ENCODE results near the gene SLC22A12. TPM values are rescaled to one million over a fixed set of nuclear protein-coding genes. Genes with fewer than 3 reads are reported as not detected.

The SLC22A12 gene
- total RNA-seq, 2 donors from 2014 or later, result not detected

- Histone ChIP-seq H3K27me3 (ENCODE audit: control insufficient read depth, insufficient read depth, low read length, poor library complexity, severe bottlenecking) (no peaks in the 10 kb centered on the region), H3K36me3 (ENCODE audit: control insufficient read depth, insufficient read depth, low read length) (no peaks in the 10 kb centered on the region), H3K4me3 (ENCODE audit: low read length) (no peak overlapping the region), H3K9ac (ENCODE audit: extremely low read depth, low read length, poor library complexity, severe bottlenecking) (no peak overlapping the region), H3K27ac (ENCODE audit: low read depth, low read length) (no peak overlapping the region), H3K4me1 (ENCODE audit: control insufficient read depth, insufficient read depth, low read length) (no peaks in the 10 kb centered on the region), H3K9me3 (ENCODE audit: control insufficient read depth, low read length) (peaks cover 5% of the 10 kb centered on the region)
- Mint-ChIP-seq H3K4me3 (no peak overlapping the region), H3K36me3 (ENCODE audit: low read depth) (no peaks in the 10 kb centered on the region), H3K9me3 (no peaks in the 10 kb centered on the region), H3K4me1 (no peaks in the 10 kb centered on the region), H3K27me3 (ENCODE audit: insufficient read depth) (peaks cover 2% of the 10 kb centered on the region), H3K27ac (no peak overlapping the region)
- 91 to 100% methylated on average over 6 to 19 of the region's 19 CpGs for WGBS, 2 experiments (ENCODE audit: insufficient coverage in 1 of 2, insufficient read length in 1 of 2)
- no peak for TF ChIP-seq CTCF (conservative IDR thresholded peaks at IDR 0.05)
- DNase-seq, result no peak
Measured at GRCh38 chr11:64600281-64600992, 9.4 kb downstream of the SLC22A12 start.

- H3K4me3 Mint-ChIP-seq, result no peak overlapping the region
- no peaks in the 10 kb centered on the region for H3K9me3 Mint-ChIP-seq
- no peaks in the 10 kb centered on the region for H3K36me3 Mint-ChIP-seq (ENCODE audit: low read depth)
- Histone ChIP-seq H3K9me3 (ENCODE audit: control insufficient read depth, low read length) (no peaks in the 10 kb centered on the region), H3K4me3 (ENCODE audit: low read length) (no peak overlapping the region), H3K27ac (ENCODE audit: low read depth, low read length) (no peak overlapping the region), H3K9ac (ENCODE audit: extremely low read depth, low read length, poor library complexity, severe bottlenecking) (no peak overlapping the region), H3K36me3 (ENCODE audit: control insufficient read depth, insufficient read depth, low read length) (no peaks in the 10 kb centered on the region), H3K27me3 (ENCODE audit: control insufficient read depth, insufficient read depth, low read length, poor library complexity, severe bottlenecking) (no peaks in the 10 kb centered on the region), H3K4me1 (ENCODE audit: control insufficient read depth, insufficient read depth, low read length) (no peaks in the 10 kb centered on the region)
- H3K27ac Mint-ChIP-seq, result no peak overlapping the region
- TF ChIP-seq CTCF (conservative IDR thresholded peaks at IDR 0.05), result no peak
- H3K4me1 Mint-ChIP-seq, result no peaks in the 10 kb centered on the region
- H3K27me3 Mint-ChIP-seq (ENCODE audit: insufficient read depth), result peaks cover 3% of the 10 kb centered on the region
- no peak for DNase-seq
- 89 to 90% methylated on average over 3 to 12 of the region's 12 CpGs for WGBS, 2 experiments (ENCODE audit: insufficient coverage in 1 of 2, insufficient read length in 1 of 2)
Measured at GRCh38 chr11:64601605-64602465, 10.8 kb downstream of the SLC22A12 start.

GRCh38 chr11:64602466-64603070 is 11.5 kb downstream of the SLC22A12 start:
- Histone ChIP-seq H3K27me3 (ENCODE audit: control insufficient read depth, insufficient read depth, low read length, poor library complexity, severe bottlenecking) (no peaks in the 10 kb centered on the region), H3K36me3 (ENCODE audit: control insufficient read depth, insufficient read depth, low read length) (no peaks in the 10 kb centered on the region), H3K4me1 (ENCODE audit: control insufficient read depth, insufficient read depth, low read length) (no peaks in the 10 kb centered on the region), H3K4me3 (ENCODE audit: low read length) (no peak overlapping the region), H3K27ac (ENCODE audit: low read depth, low read length) (no peak overlapping the region), H3K9me3 (ENCODE audit: control insufficient read depth, low read length) (no peaks in the 10 kb centered on the region), H3K9ac (ENCODE audit: extremely low read depth, low read length, poor library complexity, severe bottlenecking) (no peak overlapping the region)
- 96 to 100% methylated on average over 3 to 10 of the region's 10 CpGs for WGBS, 2 experiments (ENCODE audit: insufficient coverage in 1 of 2, insufficient read length in 1 of 2)
- no peaks in the 10 kb centered on the region for H3K36me3 Mint-ChIP-seq (ENCODE audit: low read depth)
- no peak overlapping the region for H3K4me3 Mint-ChIP-seq
- no peak for TF ChIP-seq CTCF (conservative IDR thresholded peaks at IDR 0.05)
- no peaks in the 10 kb centered on the region for H3K9me3 Mint-ChIP-seq
- no peak for DNase-seq
- H3K4me1 Mint-ChIP-seq, result no peaks in the 10 kb centered on the region
- H3K27ac Mint-ChIP-seq, result no peak overlapping the region
- H3K27me3 Mint-ChIP-seq (ENCODE audit: insufficient read depth), result peaks cover 3% of the 10 kb centered on the region

All from endodermal cell (in vitro differentiated cells).